ENCODE measurements around the gene XKR8.

DNA sequence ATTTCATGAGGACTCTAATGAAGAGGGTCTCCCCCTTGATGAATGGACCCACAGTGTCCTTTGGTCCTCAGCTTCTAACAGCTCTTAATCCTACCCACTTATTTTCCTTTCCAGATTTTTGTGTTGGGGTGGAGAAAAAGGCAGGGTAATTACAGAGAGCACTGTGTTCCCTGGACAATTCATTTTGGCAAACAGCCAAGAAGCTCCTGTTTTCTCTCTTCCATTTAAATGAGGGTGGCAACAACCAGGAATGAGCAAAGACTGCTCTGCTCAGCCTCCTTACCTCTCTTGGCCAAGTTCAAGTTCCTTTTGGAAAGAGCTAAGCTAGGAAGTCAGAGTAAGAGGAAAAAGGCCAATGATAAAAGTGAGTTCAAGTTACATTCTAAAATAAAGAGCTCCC is 11.9 kb downstream of the XKR8 start:
- TF ChIP-seq, protein P1, sequence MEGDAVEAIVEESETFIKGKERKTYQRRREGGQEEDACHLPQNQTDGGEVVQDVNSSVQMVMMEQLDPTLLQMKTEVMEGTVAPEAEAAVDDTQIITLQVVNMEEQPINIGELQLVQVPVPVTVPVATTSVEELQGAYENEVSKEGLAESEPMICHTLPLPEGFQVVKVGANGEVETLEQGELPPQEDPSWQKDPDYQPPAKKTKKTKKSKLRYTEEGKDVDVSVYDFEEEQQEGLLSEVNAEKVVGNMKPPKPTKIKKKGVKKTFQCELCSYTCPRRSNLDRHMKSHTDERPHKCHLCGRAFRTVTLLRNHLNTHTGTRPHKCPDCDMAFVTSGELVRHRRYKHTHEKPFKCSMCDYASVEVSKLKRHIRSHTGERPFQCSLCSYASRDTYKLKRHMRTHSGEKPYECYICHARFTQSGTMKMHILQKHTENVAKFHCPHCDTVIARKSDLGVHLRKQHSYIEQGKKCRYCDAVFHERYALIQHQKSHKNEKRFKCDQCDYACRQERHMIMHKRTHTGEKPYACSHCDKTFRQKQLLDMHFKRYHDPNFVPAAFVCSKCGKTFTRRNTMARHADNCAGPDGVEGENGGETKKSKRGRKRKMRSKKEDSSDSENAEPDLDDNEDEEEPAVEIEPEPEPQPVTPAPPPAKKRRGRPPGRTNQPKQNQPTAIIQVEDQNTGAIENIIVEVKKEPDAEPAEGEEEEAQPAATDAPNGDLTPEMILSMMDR (IDR thresholded peaks at IDR 0.05; ENCODE audit: poor library complexity), result no peak
- TF ChIP-seq EZH2 (IDR thresholded peaks at IDR 0.05; ENCODE audit: borderline replicate concordance) (no peak), EZH2phosphoT487 (IDR thresholded peaks at IDR 0.05; ENCODE audit: low read depth, severe bottlenecking, unreplicated experiment) (no peak)

All from hepatocyte (in vitro differentiated cells).